A673 (cell line): ENCODE results near the gene SEC16A. TPM values are rescaled to one million over a fixed set of nuclear protein-coding genes. Genes with fewer than 3 reads are reported as not detected.

Source experiments
- BruUV-seq: library from RNA; stranded (reverse); fragments of 400-500 nt; replicated peaks from 2 replicates; lab custom pipeline; 2021; lab: Mats Ljungman, UMichigan
- CTCF ChIA-PET: fragments of 300-600 bp; sonication (Branson Sonifier 250); formaldehyde crosslinking; loops from one replicate; lab custom pipeline; 2022; ENCODE audit warnings: antibody characterized with exemption; lab: Charles Lee
- POLR2A ChIA-PET: fragments of 300-600 bp; sonication (Branson Sonifier 250); formaldehyde crosslinking; loops from one replicate; lab custom pipeline; 2022; ENCODE audit warnings: antibody characterized with exemption; ENCODE audit not compliant: low non-redundant PET; lab: Charles Lee
- DNase-seq: peaks from one replicate; pipeline ENCODE4 v3.0.0-alpha.2; 2015; ENCODE audit warnings: low spot score
- H3K27ac ChIP-seq: fragments of 200-600 bp; sonication (generic); 2 replicates; pipeline ENCODE4 v1.5.1; 2016; ENCODE audit warnings: mixed run types, low read depth, mild to moderate bottlenecking, mixed read lengths, antibody characterized with exemption, low read length; ENCODE audit not compliant: poor library complexity, severe bottlenecking
- H3K27me3 ChIP-seq: fragments of 200-600 bp; sonication (generic); replicated peaks from 2 replicates; pipeline ENCODE4 v1.6.1; 2017; ENCODE audit warnings: mixed run types, low read depth, mild to moderate bottlenecking, mixed read lengths, antibody characterized with exemption, low read length; ENCODE audit not compliant: insufficient read depth, poor library complexity
- H3K36me3 ChIP-seq: fragments of 200-600 bp; sonication (generic); 2 replicates; pipeline ENCODE4 v1.6.1; 2016; ENCODE audit warnings: mixed run types, mild to moderate bottlenecking, mixed read lengths, antibody characterized with exemption, low read length; ENCODE audit not compliant: insufficient read depth, poor library complexity, severe bottlenecking
- H3K4me1 ChIP-seq: fragments of 200-600 bp; sonication (generic); 2 replicates; pipeline ENCODE4 v1.6.1; 2017; ENCODE audit warnings: mixed run types, mild to moderate bottlenecking, mixed read lengths, antibody characterized with exemption, low read length; ENCODE audit not compliant: insufficient read depth, poor library complexity, severe bottlenecking
- H3K4me3 ChIP-seq: fragments of 200-600 bp; sonication (generic); 2 replicates; pipeline ENCODE4 v1.5.1; 2016; ENCODE audit warnings: low read depth, mixed run types, mild to moderate bottlenecking, mixed read lengths, low read length; ENCODE audit not compliant: poor library complexity, severe bottlenecking
- H3K9me3 ChIP-seq: fragments of 200-600 bp; sonication (generic); 2 replicates; pipeline ENCODE4 v1.6.1; 2016; ENCODE audit warnings: mixed run types, low read depth, mild to moderate bottlenecking, mixed read lengths, antibody characterized with exemption, low read length; ENCODE audit not compliant: poor library complexity, severe bottlenecking
- CTCF ChIP-seq: fragments of 300-800, 200-600 bp; sonication (generic); conservative IDR thresholded peaks from 2 replicates; pipeline ENCODE4 v1.5.1; 2017; ENCODE audit warnings: low read depth, mild to moderate bottlenecking, antibody characterized with exemption, low read length, moderate library complexity, mixed read lengths
- EZH2 ChIP-seq: fragments of 200-600 bp; sonication (generic); IDR thresholded peaks from 2 replicates; pipeline ENCODE4 v1.6.1; 2017; ENCODE audit warnings: borderline replicate concordance, low read depth, mild to moderate bottlenecking, mixed read lengths, antibody characterized with exemption, low read length; ENCODE audit not compliant: poor library complexity, severe bottlenecking
- intact Hi-C: fragments of 100-400 bp; cut with micrococcal nuclease; formaldehyde crosslinking; loops from one replicate; pipeline ENCODE4 v1.10.0; 2022; ENCODE audit not compliant: unreplicated experiment
- total RNA-seq: library from RNA; stranded (reverse); gene quantifications from 2 replicates; pipeline ENCODE4 v1.2.3, GENCODE V29; 2021

SEC16A gene
- total RNA-seq, 1 experiment from 2014 or later, result 72.9 TPM

- TF ChIP-seq EZH2 (no peak), CTCF (no peak)
- intact Hi-C loops, result no loop called here
- Histone ChIP-seq H3K36me3 (peaks cover 24% of the 10 kb centered on the region), H3K9me3 (no peaks in the 10 kb centered on the region), H3K27me3 (no peaks in the 10 kb centered on the region), H3K4me1 (peaks cover 15% of the 10 kb centered on the region), H3K27ac (peak overlapping the region; percentile 85), H3K4me3 (peak overlapping the region; percentile 77)
- ChIA-PET POLR2A (no interaction called here), CTCF (no interaction called here)
- peak; percentile 29 for DNase-seq
- BruUV-seq, result no TSS peak
Measured at GRCh38 chr9:136437839-136438547, 44.8 kb downstream of the SEC16A start.

GRCh38 chr9:136437430-136437829 lies 45.4 kb downstream of the SEC16A start:
- CTCF ChIA-PET, result no interaction called here
- Histone ChIP-seq H3K4me3 (peak overlapping the region; percentile 77), H3K9me3 (no peaks in the 10 kb centered on the region), H3K36me3 (peaks cover 27% of the 10 kb centered on the region), H3K27me3 (no peaks in the 10 kb centered on the region), H3K4me1 (peaks cover 15% of the 10 kb centered on the region), H3K27ac (peak overlapping the region; percentile 85)
- BruUV-seq, result no TSS peak
- intact Hi-C loops, result no loop called here
- no peak for DNase-seq
- no peak for TF ChIP-seq CTCF
- no peak for TF ChIP-seq EZH2
- POLR2A ChIA-PET, result no interaction called here

DNA sequence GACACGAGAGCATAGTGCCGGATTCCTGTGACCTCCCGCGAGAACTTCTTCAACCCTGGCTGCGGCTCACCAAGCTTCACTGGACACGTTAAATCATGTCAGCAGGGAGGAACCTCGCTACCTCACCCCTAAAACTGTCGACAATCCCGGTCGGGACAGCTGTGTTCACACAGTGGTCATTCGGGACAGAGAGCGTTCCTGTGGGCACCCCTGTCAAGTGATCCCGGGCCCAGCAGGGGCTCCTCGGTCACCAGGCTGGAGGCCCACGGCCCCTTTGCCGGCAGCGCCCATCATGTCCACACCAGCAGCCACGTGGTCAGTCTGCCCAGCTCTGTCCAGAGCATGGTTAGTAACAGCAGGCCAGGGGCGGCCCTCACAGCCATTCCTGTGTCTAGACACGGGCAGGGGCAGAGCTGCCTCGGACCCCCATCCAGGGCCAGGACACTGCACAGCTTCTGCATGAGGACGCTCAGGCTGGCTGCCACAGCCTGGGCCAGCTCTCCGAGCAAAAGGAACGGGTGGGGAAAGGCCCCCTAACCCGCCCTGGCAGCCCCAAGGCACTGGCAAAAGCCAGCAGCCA lies 46.7 kb downstream of the SEC16A start:
- no peak for DNase-seq
- BruUV-seq, result no TSS peak
- intact Hi-C loops, result no loop called here
- Histone ChIP-seq H3K4me1 (peaks cover 15% of the 10 kb centered on the region), H3K27me3 (no peaks in the 10 kb centered on the region), H3K36me3 (peaks cover 20% of the 10 kb centered on the region), H3K9me3 (no peaks in the 10 kb centered on the region), H3K27ac (no peak overlapping the region), H3K4me3 (no peak overlapping the region)
- ChIA-PET CTCF (no interaction called here), POLR2A (no interaction called here)
- TF ChIP-seq EZH2, result no peak
- no peak for TF ChIP-seq CTCF
